Subcutaneous adipose tissue (tissue), 4 donors: ENCODE results near the gene GATAD2B. TPM values are rescaled to one million over a fixed set of nuclear protein-coding genes. Genes with fewer than 3 reads are reported as not detected.

Experiments used
- CTCF ChIP-seq: fragments of 450-650 bp; IDR thresholded peaks from one replicate; pipeline ENCODE4 v1.5.1; 2016; ENCODE audit warnings: low read depth, mild to moderate bottlenecking, control low read depth, antibody characterized with exemption, moderate library complexity
- total RNA-seq, 4 donors: library from RNA; depleted of rRNA; stranded (reverse); fragments of >200 nt; gene quantifications; one replicate each; pipeline ENCODE4 v1.1.0, GENCODE V29; 2016

Gene GATAD2B
- total RNA-seq, 4 donors from 2014 or later, result 14.3 to 22.3 (median 18.1) TPM

- TF ChIP-seq CTCF, result no peak
Measured at GRCh38 chr1:153916297-153916696, 6.5 kb downstream of the GATAD2B start.

- TF ChIP-seq CTCF, result no peak
Measured at GRCh38 chr1:153912349-153912748, 10.4 kb downstream of the GATAD2B start.

- TF ChIP-seq CTCF, result no peak
Measured at GRCh38 chr1:153908071-153908470, 14.7 kb downstream of the GATAD2B start.

- TF ChIP-seq CTCF, result no peak
Measured at GRCh38 chr1:153907134-153907533, 15.6 kb downstream of the GATAD2B start.

- TF ChIP-seq CTCF, result no peak
Measured at GRCh38 chr1:153906396-153906795, 16.4 kb downstream of the GATAD2B start.

GRCh38 chr1:153903841-153904455, 18.8 kb downstream of the GATAD2B start:
- TF ChIP-seq CTCF, result no peak

- TF ChIP-seq CTCF, result no peak
Measured at GRCh38 chr1:153899509-153899908, 23.3 kb downstream of the GATAD2B start.
